Progenitor cell of endocrine pancreas (in vitro differentiated cells): Measurements from ENCODE around the gene LPCAT1. TPM values are rescaled to one million over a fixed set of nuclear protein-coding genes. Genes with fewer than 3 reads are reported as not detected.
"Not testable (repeated sequence)": the region's sequence is repeated elsewhere in the genome, so short reads cannot be mapped to it uniquely, and the experiment has no call there.

Experiments
- DNase-seq: peaks from one replicate; pipeline ENCODE4 v3.0.0; 2021; ENCODE audit warnings: low spot score; ENCODE audit not compliant: unreplicated experiment
- H3K27ac Mint-ChIP-seq: 2 replicates; pipeline ENCODE4 v1.8.0; 2021; ENCODE audit warnings: mild to moderate bottlenecking, moderate library complexity, mixed read lengths
- H3K27me3 Mint-ChIP-seq: 2 replicates; pipeline ENCODE4 v1.8.0; 2021; ENCODE audit warnings: mixed read lengths
- H3K36me3 Mint-ChIP-seq: 2 replicates; pipeline ENCODE4 v1.8.0; 2022; ENCODE audit warnings: mixed read lengths; ENCODE audit not compliant: insufficient read depth
- H3K4me1 Mint-ChIP-seq: 2 replicates; pipeline ENCODE4 v1.8.0; 2021; ENCODE audit warnings: low read depth, mixed read lengths
- H3K4me3 Mint-ChIP-seq: 2 replicates; pipeline ENCODE4 v1.8.0; 2021; ENCODE audit warnings: low read depth, mild to moderate bottlenecking, moderate library complexity, mixed read lengths
- H3K9me3 Mint-ChIP-seq: 2 replicates; pipeline ENCODE4 v1.8.0; 2021; ENCODE audit warnings: low read depth, mixed read lengths
- total RNA-seq: library from RNA; stranded (reverse); gene quantifications from 2 replicates; pipeline ENCODE4 v1.2.1, GENCODE V29; 2021
- TF ChIP-seq, protein P1 (sequence below): fragments of 200-600 bp; sonication (generic); IDR thresholded peaks from one replicate; pipeline ENCODE4 v1.5.0; 2021; ENCODE audit warnings: antibody characterized with exemption, mild to moderate bottlenecking; ENCODE audit not compliant: unreplicated experiment

The LPCAT1 gene
- total RNA-seq, 1 donor from 2014 or later, result 73.3 TPM

DNA sequence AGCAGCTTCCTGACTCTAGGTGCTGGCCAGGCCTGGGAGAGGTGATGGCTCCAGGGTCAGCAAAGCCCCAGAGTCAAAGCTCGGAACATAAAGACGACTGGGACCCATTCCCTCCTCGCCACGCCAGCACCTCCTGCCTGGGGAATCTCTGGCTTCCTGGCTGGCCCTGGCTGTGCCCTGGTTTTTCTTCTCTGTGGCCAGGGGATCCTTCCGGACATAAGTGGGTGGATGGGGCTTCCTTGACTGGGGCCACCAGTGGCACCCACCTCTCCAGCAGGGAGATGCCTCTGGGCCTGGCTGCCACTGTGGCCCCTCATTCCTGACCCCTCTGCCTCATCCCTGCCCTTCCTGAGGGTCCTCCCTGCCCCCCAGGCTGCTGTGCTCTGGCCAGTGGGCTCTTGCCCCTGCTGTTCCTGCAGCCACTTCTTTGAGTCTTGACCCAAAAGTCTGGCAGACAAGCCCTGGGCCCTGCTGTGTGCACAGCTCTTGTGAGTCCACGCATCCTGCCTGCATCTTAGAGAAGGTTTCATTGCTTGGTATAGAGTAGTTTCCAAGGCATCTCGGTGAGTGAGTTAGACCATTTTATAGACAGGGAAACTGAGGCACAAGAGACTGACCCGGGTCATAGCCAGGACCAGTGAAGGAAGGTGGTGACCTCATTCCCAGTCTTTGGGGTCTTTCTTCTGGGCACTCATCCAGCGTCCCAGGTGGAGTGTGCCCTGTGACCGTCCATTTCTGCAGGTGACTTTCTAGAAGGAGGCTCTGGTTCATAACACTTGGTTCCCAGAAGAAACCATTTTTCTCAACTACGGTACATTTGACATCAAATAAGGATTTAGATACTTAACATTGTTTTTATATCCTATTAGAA is 17.3 kb upstream of the LPCAT1 start:
- H3K27me3 Mint-ChIP-seq, result peaks cover 16% of the 10 kb centered on the region
- no peaks in the 10 kb centered on the region for H3K36me3 Mint-ChIP-seq
- no peak overlapping the region for H3K4me3 Mint-ChIP-seq
- no peaks in the 10 kb centered on the region for H3K9me3 Mint-ChIP-seq
- no peaks in the 10 kb centered on the region for H3K4me1 Mint-ChIP-seq
- TF ChIP-seq, protein P1, sequence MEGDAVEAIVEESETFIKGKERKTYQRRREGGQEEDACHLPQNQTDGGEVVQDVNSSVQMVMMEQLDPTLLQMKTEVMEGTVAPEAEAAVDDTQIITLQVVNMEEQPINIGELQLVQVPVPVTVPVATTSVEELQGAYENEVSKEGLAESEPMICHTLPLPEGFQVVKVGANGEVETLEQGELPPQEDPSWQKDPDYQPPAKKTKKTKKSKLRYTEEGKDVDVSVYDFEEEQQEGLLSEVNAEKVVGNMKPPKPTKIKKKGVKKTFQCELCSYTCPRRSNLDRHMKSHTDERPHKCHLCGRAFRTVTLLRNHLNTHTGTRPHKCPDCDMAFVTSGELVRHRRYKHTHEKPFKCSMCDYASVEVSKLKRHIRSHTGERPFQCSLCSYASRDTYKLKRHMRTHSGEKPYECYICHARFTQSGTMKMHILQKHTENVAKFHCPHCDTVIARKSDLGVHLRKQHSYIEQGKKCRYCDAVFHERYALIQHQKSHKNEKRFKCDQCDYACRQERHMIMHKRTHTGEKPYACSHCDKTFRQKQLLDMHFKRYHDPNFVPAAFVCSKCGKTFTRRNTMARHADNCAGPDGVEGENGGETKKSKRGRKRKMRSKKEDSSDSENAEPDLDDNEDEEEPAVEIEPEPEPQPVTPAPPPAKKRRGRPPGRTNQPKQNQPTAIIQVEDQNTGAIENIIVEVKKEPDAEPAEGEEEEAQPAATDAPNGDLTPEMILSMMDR, result no peak
- no peak for DNase-seq
- H3K27ac Mint-ChIP-seq, result no peak overlapping the region

DNA sequence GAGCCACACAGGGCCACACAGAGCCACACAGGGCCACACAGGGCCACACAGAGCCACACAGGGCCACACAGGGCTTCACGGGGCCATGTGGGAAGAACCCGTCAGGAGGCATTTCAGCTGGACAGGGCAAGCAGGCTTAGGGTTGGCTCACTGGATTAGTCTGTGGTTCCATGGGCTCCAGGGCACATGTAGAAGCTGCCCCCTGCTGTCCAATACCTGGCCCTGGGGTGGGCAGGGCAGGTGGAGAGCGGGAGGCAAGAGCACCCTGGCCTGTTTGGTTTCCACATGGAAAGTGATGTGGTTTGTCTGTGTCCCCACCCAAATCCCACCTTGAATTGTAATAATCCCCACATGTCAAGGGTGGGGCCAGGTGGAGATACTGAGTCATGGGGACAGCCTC is 16.4 kb upstream of the LPCAT1 start:
- Mint-ChIP-seq H3K4me3 (no peak overlapping the region), H3K36me3 (no peaks in the 10 kb centered on the region), H3K27ac (no peak overlapping the region), H3K27me3 (peaks cover 22% of the 10 kb centered on the region), H3K4me1 (no peaks in the 10 kb centered on the region), H3K9me3 (no peaks in the 10 kb centered on the region)
- TF ChIP-seq, protein P1, result no peak
- DNase-seq, result no peak

DNA sequence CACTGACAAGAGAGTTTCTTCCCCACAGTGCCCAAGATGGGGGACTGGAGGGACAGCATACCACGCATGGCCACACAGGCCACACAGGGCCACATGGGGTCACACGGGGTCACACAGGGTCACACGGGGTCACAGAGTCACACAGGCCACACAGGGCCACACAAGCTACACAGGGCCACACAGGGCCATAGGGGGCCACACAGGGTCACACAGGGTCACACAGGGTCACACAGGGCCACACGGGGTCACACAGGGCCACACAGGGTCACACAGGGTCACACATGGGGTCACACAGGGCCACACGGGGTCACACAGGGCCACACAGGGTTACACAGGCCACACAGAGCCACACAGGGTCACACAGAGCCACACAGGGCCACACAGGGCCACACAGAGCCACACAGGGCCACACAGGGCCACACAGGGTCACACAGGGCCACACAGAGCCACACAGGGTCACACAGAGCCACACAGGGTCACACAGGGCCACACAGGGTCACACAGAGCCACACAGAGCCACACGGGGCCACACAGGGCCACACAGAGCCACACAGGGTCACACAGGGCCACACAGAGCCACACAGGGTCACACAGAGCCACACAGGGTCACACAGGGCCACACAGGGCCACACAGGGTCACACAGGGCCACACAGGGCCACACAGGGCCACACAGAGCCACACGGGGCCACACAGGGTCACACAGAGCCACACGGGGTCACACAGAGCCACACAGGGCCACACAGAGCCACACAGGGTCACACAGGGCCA is 15.8 kb upstream of the LPCAT1 start:
- H3K4me1 Mint-ChIP-seq, H3K27ac Mint-ChIP-seq, DNase-seq, H3K9me3 Mint-ChIP-seq, H3K4me3 Mint-ChIP-seq, H3K36me3 Mint-ChIP-seq: not testable (repeated sequence)
- peaks cover 22% of the 10 kb centered on the region for H3K27me3 Mint-ChIP-seq

DNA sequence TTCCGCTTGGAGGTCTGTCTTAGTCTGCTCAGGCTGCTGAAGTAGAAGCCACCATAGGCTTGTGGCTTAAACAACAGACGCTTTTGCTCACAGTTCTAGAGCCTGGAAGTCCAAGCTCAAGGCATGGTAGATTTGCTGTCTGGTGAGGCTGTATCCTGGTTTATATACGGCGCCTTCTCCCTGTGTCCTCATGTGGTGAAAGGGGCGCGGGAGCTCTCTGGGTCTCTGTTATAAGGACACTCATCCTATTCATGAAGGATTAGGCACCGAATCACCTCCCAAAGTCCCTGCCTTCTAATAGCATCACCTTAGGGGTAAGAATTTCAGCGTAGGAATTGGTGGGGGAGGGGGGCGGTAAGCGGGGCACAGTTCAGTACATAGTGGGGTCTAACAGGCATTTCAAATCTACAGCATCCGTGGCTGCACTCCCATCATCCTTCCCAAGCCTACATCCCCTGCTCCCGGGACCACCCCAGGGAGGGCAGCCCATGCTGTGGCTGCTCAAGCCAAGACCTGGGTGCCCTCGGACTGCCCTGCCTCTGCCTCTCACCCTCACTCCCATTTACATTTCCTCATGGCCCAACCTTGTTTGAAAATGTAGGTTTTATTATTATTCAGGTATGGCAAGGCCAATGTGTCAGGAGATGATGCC is 15.1 kb upstream of the LPCAT1 start:
- Mint-ChIP-seq H3K4me3 (no peak overlapping the region), H3K27me3 (peaks cover 25% of the 10 kb centered on the region), H3K27ac (no peak overlapping the region), H3K36me3 (no peaks in the 10 kb centered on the region), H3K4me1 (no peaks in the 10 kb centered on the region), H3K9me3 (no peaks in the 10 kb centered on the region)
- TF ChIP-seq, protein P1, result no peak
- DNase-seq, result no peak

DNA sequence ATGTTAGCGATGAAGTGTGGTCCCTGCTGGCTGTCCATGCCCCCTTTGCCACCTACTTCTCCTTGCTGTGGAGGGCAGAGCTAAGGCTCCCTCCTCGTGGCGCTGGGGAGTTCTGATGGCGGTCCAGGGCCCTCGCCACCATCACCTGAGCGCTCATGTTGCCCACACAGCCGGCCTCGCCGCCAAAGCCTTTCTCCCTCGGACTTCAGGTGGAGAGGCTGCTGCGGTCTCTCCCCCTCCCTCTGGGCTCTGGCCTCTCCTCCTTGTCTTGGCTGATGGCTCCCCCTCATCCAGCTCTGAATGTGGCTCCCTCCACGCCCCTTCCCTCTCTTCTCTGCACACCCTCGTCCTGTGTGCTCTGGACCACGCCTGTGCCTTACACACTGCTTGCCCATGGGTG is 14.5 kb upstream of the LPCAT1 start:
- H3K4me3 Mint-ChIP-seq, result no peak overlapping the region
- H3K27me3 Mint-ChIP-seq, result peaks cover 25% of the 10 kb centered on the region
- DNase-seq, result no peak
- H3K36me3 Mint-ChIP-seq, result no peaks in the 10 kb centered on the region
- no peaks in the 10 kb centered on the region for H3K4me1 Mint-ChIP-seq
- TF ChIP-seq, protein P1, result no peak
- no peaks in the 10 kb centered on the region for H3K9me3 Mint-ChIP-seq
- H3K27ac Mint-ChIP-seq, result no peak overlapping the region
